Lung (tissue), 12 donors: ENCODE results near the gene INTS7. TPM values are rescaled to one million over a fixed set of nuclear protein-coding genes. Genes with fewer than 3 reads are reported as not detected.

Experiments used
- ATAC-seq: fragments of 200-7000 bp; cut with Tn5 transposase; one replicate; pipeline ENCODE4 v1.9.1; 2020; ENCODE audit warnings: moderate number of reproducible peaks; ENCODE audit not compliant: insufficient read depth, low FRiP score
- DNase-seq, 3 donors: peaks; one replicate each; pipeline ENCODE4 v3.0.0-alpha.2; 2013 to 2017
- H3K27ac ChIP-seq, 2 donors: one replicate each; pipeline ENCODE4 v1.5.1; 2013; ENCODE audit warnings: mild to moderate bottlenecking in 2 of 2, moderate library complexity in 2 of 2, control low read depth in 1 of 2, inconsistent platforms in 1 of 2, low read depth in 1 of 2, low read length in 1 of 2
- H3K27me3 ChIP-seq, 3 donors: one replicate each; pipeline ENCODE4 v1.5.1; 2013; ENCODE audit warnings: low read length in 2 of 3; ENCODE audit not compliant: control insufficient read depth in 3 of 3, insufficient read depth in 3 of 3
- H3K36me3 ChIP-seq, 4 donors: one replicate each; pipeline ENCODE4 v1.5.1; 2013; ENCODE audit warnings: low read length in 4 of 4, mild to moderate bottlenecking in 1 of 4, moderate library complexity in 1 of 4; ENCODE audit not compliant: control insufficient read depth in 4 of 4, insufficient read depth in 4 of 4
- H3K4me1 ChIP-seq, 5 donors: one replicate each; pipeline ENCODE4 v1.5.1; 2013; ENCODE audit warnings: low read length in 5 of 5, mild to moderate bottlenecking in 2 of 5, moderate library complexity in 1 of 5; ENCODE audit not compliant: control insufficient read depth in 5 of 5, insufficient read depth in 5 of 5
- H3K4me3 ChIP-seq: one replicate; pipeline ENCODE4 v1.5.1; 2013; ENCODE audit warnings: mild to moderate bottlenecking, control low read depth, moderate library complexity
- H3K9ac ChIP-seq, 2 donors: one replicate each; pipeline ENCODE4 v1.5.1; 2013; ENCODE audit warnings: low read length in 2 of 2, control low read depth in 1 of 2; ENCODE audit not compliant: insufficient read depth in 1 of 2
- H3K9me3 ChIP-seq, 4 donors: one replicate each; pipeline ENCODE4 v1.5.1; 2013; ENCODE audit warnings: low read length in 3 of 4, mild to moderate bottlenecking in 1 of 4, moderate library complexity in 1 of 4; ENCODE audit not compliant: control insufficient read depth in 4 of 4, insufficient read depth in 3 of 4
- WGBS, 2 donors: extraction: QIAGEN DNeasy Blood & Tissue Kit; methylation state at CpG; one replicate each; pipeline ENCODE4 v1.1.7; 2013; 5-methylcytosine and 5-hydroxymethylcytosine counted together
- polyA plus RNA-seq, 2 donors: library from polyadenylated mRNA; stranded (reverse); fragments of 200-250 nt; gene quantifications; one replicate each; pipeline ENCODE4 v1.2.1, GENCODE V29; 2013
- total RNA-seq, 2 donors: library from RNA; depleted of rRNA in 1 of 2; stranded (reverse); fragments of >200 nt in 1 of 2; gene quantifications; one replicate each; pipeline ENCODE4 v1.2.1, GENCODE V29; 2014 to 2021
- TF ChIP-seq, protein P1 (sequence below): IDR thresholded peaks from 2 replicates; pipeline ENCODE4 v1.5.1; 2012; ENCODE audit warnings: mild to moderate bottlenecking; ENCODE audit errors: control extremely low read depth, extremely low read depth
- donor health status: control.
- donor health status: control.
- donor health status: Bipolar disorder and iron deficiency.
- donor health status: healthy.
- donor health status: DM: yes; HTN: yes; CAD: no.

Gene INTS7
- total and polyA plus RNA-seq, 4 donors = 6.4 to 18.9 (median 11.8) TPM

DNA sequence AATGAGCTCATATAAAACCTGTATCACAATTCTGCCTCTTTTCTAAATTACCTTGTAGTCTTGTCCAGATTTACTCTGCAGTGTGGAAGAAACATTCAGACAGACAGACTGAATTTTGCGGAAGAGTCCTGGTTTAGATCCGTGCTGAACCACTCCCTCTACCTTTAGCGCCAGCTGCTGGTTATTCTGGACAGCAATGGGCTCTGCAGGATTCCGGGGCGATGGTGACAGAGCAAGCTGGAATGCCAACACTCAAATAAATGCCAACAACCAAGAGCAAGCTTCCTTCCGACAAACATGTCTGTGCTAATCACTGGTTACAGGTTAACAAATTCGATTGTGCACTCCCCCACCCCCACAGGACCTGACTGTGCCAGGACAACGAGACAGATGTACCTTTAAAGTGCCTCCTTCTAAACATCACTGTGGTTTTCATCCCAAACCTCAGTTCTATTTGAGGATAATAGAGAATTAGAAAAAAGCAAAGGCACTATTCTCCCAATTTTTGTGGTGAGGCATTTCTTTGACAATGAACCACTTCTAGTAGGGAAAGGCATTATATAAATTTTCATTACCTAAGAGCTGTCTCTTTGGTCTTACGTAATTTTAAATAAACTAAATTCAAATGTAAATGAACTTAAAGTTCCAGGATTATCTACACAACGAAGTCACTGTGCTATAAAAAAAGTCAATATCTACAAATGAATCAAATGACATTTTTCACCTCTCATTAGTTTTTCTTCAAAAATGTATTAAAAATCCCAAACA, 90.4 kb downstream of the INTS7 start:
- 84% methylated on average over 10 of the region's 10 CpGs for WGBS, 2 donors
- no peaks in the 10 kb centered on the region for H3K27me3 ChIP-seq
- peaks cover 5 to 18% (median 11%) of the 10 kb centered on the region in 4 donors for H3K36me3 ChIP-seq
- H3K9ac ChIP-seq = no peak overlapping the region
- no peak overlapping the region for H3K27ac ChIP-seq
- DNase-seq (peak in 1 of 3 donors; percentile 22), ATAC-seq (peak; percentile 72)
- TF ChIP-seq, protein P1, sequence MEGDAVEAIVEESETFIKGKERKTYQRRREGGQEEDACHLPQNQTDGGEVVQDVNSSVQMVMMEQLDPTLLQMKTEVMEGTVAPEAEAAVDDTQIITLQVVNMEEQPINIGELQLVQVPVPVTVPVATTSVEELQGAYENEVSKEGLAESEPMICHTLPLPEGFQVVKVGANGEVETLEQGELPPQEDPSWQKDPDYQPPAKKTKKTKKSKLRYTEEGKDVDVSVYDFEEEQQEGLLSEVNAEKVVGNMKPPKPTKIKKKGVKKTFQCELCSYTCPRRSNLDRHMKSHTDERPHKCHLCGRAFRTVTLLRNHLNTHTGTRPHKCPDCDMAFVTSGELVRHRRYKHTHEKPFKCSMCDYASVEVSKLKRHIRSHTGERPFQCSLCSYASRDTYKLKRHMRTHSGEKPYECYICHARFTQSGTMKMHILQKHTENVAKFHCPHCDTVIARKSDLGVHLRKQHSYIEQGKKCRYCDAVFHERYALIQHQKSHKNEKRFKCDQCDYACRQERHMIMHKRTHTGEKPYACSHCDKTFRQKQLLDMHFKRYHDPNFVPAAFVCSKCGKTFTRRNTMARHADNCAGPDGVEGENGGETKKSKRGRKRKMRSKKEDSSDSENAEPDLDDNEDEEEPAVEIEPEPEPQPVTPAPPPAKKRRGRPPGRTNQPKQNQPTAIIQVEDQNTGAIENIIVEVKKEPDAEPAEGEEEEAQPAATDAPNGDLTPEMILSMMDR = peak; percentile 7
- no peaks in the 10 kb centered on the region for H3K9me3 ChIP-seq
- H3K4me3 ChIP-seq = no peak overlapping the region
- no peaks in the 10 kb centered on the region for H3K4me1 ChIP-seq

- no peak overlapping the region for H3K9ac ChIP-seq
- 94 to 95% methylated on average over 3 of the region's 3 CpGs for whole genome bisulfite sequencing, 2 donors
- H3K9me3 ChIP-seq = no peaks in the 10 kb centered on the region
- H3K27ac ChIP-seq = no peak overlapping the region
- no peaks in the 10 kb centered on the region for H3K4me1 ChIP-seq
- no peaks in the 10 kb centered on the region for H3K27me3 ChIP-seq
- H3K4me3 ChIP-seq = no peak overlapping the region
- peaks cover 5 to 16% (median 11%) of the 10 kb centered on the region in 4 donors for H3K36me3 ChIP-seq
- DNase-seq (no peak), ATAC-seq (no peak)
- TF ChIP-seq, protein P1 = no peak
Measured at GRCh38 chr1:211942583-211942982, 92.8 kb downstream of the INTS7 start.

DNA sequence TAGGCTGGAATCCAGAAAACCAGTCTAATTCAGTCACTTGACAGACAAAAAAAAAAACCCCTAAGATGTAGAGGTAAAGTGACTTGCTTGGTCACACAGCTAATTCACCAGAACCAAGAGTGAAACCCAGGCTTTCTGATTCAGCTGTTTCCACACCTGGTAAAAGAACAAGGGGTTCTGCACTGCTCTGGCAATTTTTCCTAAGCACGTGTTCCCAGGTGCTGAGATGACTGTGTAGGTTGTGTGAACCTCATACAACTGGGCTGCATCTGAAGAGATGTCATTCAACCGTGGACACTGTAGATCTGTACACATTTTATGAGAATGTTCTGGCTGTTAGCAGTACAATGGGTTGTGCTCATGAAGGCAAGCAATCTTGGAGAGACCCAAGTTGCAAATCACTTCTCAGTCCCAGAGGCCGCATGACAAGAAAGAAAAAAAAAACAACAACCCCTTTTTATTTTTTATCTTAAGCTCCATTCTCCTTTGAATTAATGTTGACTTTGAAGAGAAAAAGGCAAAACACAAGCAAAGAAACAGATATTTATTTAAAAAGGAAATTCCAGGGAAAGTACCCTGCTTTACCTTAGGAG, 95.4 kb downstream of the INTS7 start:
- peaks cover 4 to 16% (median 11%) of the 10 kb centered on the region in 4 donors for H3K36me3 ChIP-seq
- 90 to 93% methylated on average over 3 of the region's 3 CpGs for WGBS, 2 donors
- no peaks in the 10 kb centered on the region for H3K27me3 ChIP-seq
- no peaks in the 10 kb centered on the region for H3K4me1 ChIP-seq
- no peak for ATAC-seq
- no peak overlapping the region for H3K4me3 ChIP-seq
- DNase-seq = peak in 1 of 3 donors; percentile 19
- no peak overlapping the region for H3K27ac ChIP-seq
- no peak overlapping the region for H3K9ac ChIP-seq
- TF ChIP-seq, protein P1 = no peak
- H3K9me3 ChIP-seq = no peaks in the 10 kb centered on the region
